ENCODE results near the gene RAB6B.
A peak's percentile ranks its signal among the peaks of the same experiment; 100 is the strongest.

Gene RAB6B

GRCh38 chr3:133857767-133858166 lies 37.9 kb downstream of the RAB6B start:
- no peak overlapping the region for H3K4me3 ChIP-seq (replicated peaks; ENCODE audit: low read depth, low read length)
- no peak for DNase-seq (ENCODE audit: low read depth)
- TF ChIP-seq CTCF (IDR thresholded peaks at IDR 0.05; ENCODE audit: low read length, missing control alignments) = no peak

GRCh38 chr3:133856316-133856715 lies 39.4 kb downstream of the RAB6B start:
- peak; percentile 13 for DNase-seq (ENCODE audit: low read depth)
- TF ChIP-seq CTCF (IDR thresholded peaks at IDR 0.05; ENCODE audit: low read length, missing control alignments) = no peak
- H3K4me3 ChIP-seq (replicated peaks; ENCODE audit: low read depth, low read length) = no peak overlapping the region

- DNase-seq (ENCODE audit: low read depth) = peak; percentile 12
- H3K4me3 ChIP-seq (replicated peaks; ENCODE audit: low read depth, low read length) = no peak overlapping the region
- no peak for TF ChIP-seq CTCF (IDR thresholded peaks at IDR 0.05; ENCODE audit: low read length, missing control alignments)
Measured at GRCh38 chr3:133855772-133856171, 39.9 kb downstream of the RAB6B start.

- DNase-seq (ENCODE audit: low read depth) = no peak
- no peak for TF ChIP-seq CTCF (IDR thresholded peaks at IDR 0.05; ENCODE audit: low read length, missing control alignments)
- H3K4me3 ChIP-seq (replicated peaks; ENCODE audit: low read depth, low read length) = no peak overlapping the region
Measured at GRCh38 chr3:133855002-133855370, 40.7 kb downstream of the RAB6B start.

GRCh38 chr3:133854264-133855001 lies 41.2 kb downstream of the RAB6B start:
- TF ChIP-seq CTCF (IDR thresholded peaks at IDR 0.05; ENCODE audit: low read length, missing control alignments) = no peak
- no peak overlapping the region for H3K4me3 ChIP-seq (replicated peaks; ENCODE audit: low read depth, low read length)
- no peak for DNase-seq (ENCODE audit: low read depth)

- no peak for DNase-seq (ENCODE audit: low read depth)
- H3K4me3 ChIP-seq (replicated peaks; ENCODE audit: low read depth, low read length) = no peak overlapping the region
- TF ChIP-seq CTCF (IDR thresholded peaks at IDR 0.05; ENCODE audit: low read length, missing control alignments) = no peak
Measured at GRCh38 chr3:133853925-133854227, 41.8 kb downstream of the RAB6B start.

All from fibroblast of pulmonary artery (primary cell).